HG03571 (cell line): Measurements from ENCODE around the gene SLC25A33.
"Not testable (repeated sequence)": the region's sequence is repeated elsewhere in the genome, so short reads cannot be mapped to it uniquely, and the experiment has no call there.

ENCODE experiments used
- ATAC-seq: cut with Tn5 transposase; IDR thresholded peaks from one replicate; pipeline ENCODE4 v1.9.1; 2021; ENCODE audit not compliant: unreplicated experiment

SLC25A33 gene

GRCh38 chr1:9618909-9619679 lies 79.8 kb downstream of the SLC25A33 start:
- no peak for ATAC-seq

DNA sequence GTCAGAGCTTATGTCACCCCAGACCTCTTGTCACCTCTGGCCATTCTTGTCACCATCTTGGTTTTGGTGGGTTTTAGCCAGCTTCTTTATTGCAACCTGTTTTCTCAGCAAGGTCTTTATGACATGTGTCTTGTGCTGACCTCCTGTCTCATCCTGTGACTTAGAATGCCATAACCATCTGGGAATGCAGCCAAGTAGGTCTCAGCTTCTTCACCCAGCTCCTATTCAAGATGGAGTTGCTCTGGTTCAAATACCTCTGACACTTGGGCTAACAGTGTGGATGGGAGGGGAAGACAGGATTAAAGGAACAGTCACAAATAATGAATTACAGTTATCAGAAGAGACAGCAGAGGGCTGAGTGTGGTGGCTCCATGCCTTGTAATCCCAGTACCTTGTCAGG lies 81.8 kb downstream of the SLC25A33 start:
- ATAC-seq = no peak

DNA sequence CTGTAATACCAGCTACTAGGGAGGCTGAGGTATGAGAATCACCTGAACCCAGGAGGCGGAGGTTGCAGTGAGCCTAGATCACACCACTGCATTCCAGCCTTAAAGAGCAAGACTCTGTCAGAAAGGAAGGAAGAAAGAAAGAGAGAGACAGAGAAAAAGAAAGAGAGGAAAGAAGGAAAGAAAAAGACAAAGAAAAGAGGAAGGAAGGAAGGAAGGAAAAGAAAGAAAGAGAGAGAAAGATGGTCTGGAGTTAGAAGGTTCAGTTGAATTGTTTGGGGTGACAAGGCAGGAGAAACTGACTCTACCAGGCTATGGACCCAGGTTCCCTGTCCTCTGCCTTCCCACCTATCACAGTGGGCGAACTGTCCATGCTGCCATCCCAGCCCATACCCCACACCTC lies 84.8 kb downstream of the SLC25A33 start:
- no peak for ATAC-seq

DNA sequence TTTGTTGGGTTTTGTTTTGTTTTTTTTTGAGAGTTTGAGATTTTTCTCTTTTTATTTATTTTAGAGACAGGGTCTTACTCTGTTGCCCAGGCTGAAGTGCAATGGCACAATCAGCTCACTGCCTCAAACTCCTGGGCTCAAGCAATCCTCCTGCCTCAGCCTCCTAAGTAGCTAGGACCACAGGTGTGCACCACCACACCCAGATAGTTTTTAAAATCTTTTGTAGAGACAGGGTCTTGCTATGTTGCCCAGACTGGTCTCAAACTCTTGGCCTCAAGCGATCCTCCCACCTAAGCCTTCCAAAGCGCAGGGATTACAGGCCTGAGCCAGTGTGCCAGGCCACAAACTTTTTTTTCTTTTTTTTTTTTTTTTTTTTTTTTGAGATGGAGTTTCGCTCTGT lies 85.8 kb downstream of the SLC25A33 start:
- not testable (repeated sequence) for ATAC-seq

DNA sequence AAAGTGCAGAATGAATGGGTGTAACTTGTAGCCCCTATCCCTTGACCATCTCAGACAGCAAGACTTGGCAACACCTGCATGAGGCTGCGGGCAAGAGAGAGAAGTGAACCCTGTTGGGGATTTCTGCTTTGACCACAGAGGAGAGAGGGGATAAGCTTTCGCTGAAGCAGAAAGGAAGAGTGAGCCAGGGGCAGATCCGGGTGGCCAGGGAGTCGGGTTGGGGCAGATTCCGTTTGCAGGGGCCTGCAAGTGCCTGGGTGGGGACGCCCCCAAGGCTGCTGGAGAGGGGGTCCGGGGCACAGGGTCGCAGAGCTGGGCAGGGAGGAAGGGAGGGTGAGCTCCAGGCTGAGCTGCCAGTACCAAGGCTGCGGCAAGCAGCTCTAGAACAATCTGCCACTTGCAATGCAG lies 86.9 kb downstream of the SLC25A33 start:
- ATAC-seq = no peak

GRCh38 chr1:9628541-9629444 lies 89.5 kb downstream of the SLC25A33 start:
- ATAC-seq = no peak

GRCh38 chr1:9629445-9630201 lies 90.4 kb downstream of the SLC25A33 start:
- ATAC-seq = peak; percentile 35

DNA sequence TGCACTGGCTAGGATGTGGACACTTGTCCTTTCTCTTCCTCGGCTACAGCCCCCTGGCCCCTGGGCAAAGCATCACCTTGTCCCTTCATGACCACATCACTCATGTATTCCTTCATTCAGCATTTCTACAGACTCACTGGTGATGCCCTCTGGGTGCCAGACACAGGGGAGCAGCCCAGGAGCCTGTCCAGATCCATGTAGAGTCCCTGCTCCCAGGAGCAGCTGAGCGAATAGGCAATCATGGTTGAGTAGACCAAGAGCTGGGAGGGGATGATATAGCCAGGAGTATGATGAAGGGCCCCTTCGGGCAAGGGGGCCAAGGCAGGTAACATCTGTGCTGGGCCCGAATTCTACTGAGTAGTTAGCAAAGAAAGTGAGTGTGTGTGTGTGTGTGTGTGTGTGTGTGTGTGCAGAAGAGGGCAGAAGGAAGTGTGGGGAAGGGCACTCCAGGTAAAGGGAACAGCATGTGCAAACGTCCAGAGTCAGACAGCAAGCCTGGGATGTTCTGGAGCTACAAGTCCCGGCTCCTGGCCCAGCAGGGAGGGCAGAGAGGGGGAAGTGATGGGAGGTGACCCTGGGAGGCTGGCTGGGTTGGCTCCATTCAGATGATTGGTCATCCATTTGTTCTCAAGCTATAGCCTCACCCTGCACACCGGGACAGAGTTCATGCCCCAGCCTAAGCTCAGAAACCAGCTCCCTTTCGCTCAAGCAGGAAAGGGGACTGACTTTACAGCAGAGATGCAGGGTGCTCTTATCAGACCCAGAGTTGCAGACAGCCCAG lies 91.3 kb downstream of the SLC25A33 start:
- no peak for ATAC-seq

- ATAC-seq = no peak
Measured at GRCh38 chr1:9631613-9632012, 92.3 kb downstream of the SLC25A33 start.

- ATAC-seq = no peak
Measured at GRCh38 chr1:9633493-9633892, 94.2 kb downstream of the SLC25A33 start.

DNA sequence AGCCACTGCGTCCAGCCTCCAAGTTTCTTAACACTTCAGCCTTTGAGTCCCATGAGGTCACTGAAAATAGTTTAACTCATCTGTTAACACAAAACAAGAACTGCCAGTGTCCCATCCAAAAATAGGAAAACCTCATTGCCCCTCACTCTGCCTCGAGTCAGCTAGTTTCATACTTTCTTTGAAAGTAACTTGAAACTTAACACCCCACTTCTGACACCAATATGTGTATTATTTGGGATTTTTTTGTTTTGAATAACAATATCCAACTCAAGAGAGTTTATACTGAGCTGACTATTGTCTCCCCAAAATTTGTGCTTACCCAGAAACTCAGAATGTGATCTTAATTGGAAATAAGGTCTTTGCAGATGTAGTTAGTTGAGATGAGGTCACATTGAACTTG lies 95.3 kb downstream of the SLC25A33 start:
- ATAC-seq = no peak
